Measurements from ENCODE around the gene ELL2.
"Not testable (repeated sequence)": the region's sequence is repeated elsewhere in the genome, so short reads cannot be mapped to it uniquely, and the experiment has no call there.

ELL2 gene

GRCh38 chr5:95859661-95860060 is 102.0 kb downstream of the ELL2 start:
- no peak for DNase-seq (ENCODE audit: low spot score)

GRCh38 chr5:95858661-95859595 is 102.7 kb downstream of the ELL2 start:
- peak; percentile 95 for DNase-seq (ENCODE audit: low spot score)

- no peak for DNase-seq (ENCODE audit: low spot score)
These were observed 103.6 kb downstream of the ELL2 start for GRCh38 chr5:95858023-95858461.

- DNase-seq (ENCODE audit: low spot score) = no peak
These were observed 104.3 kb downstream of the ELL2 start for GRCh38 chr5:95857185-95857945.

DNA sequence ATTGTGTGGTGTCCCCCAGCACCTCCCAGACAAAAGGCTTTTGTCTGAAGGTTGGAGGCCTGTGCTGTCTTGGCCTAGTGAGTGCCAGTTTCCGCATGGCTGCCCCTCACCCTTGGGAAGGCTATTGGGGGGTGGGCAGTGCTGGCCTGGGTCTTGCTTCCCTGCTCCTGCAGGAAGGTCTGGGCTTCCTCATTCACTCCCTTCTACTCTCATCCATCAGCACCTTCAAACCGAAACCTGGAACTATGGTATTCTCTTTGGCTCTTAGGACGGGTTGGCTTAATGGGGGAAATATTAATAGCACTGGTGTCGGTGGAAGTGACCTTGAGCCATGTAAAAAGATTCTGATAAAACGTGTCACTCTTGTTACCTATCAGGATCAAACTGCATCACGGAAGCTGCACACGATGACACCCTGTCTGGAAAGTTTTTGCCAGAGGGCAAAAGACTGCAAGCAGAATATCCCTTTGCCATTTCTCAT is 105.1 kb downstream of the ELL2 start:
- DNase-seq (ENCODE audit: low spot score) = no peak

DNA sequence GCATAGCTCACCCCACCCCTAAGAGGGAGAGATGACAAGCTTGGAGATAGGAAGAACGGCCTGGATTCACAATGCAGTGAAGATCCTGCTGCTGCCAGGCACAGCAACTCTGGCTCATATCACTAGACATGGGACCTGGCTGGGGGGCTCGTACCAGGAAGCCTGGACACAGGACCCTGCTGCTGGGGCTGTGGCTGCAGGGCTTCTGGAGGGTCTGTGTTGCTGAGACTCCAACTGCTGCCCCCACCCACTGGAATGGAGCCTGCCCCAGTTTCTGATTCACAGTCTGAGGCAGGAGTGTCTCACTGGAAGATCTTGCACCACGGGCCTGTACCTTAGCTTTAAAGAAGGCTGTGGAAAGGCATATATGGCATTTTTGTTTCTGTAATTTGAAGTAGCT is 108.2 kb downstream of the ELL2 start:
- DNase-seq (ENCODE audit: low spot score) = no peak

- DNase-seq (ENCODE audit: low spot score) = no peak
These were observed 109.1 kb downstream of the ELL2 start for GRCh38 chr5:95852567-95852966.

- DNase-seq (ENCODE audit: low spot score) = not testable (repeated sequence)
These were observed 110.5 kb downstream of the ELL2 start for GRCh38 chr5:95851141-95851540.

GRCh38 chr5:95850391-95850894 is 111.2 kb downstream of the ELL2 start:
- DNase-seq (ENCODE audit: low spot score) = no peak

GRCh38 chr5:95848701-95849100 is 113.0 kb downstream of the ELL2 start:
- DNase-seq (ENCODE audit: low spot score) = no peak

GRCh38 chr5:95847261-95847592 is 114.4 kb downstream of the ELL2 start:
- DNase-seq (ENCODE audit: low spot score) = no peak

- DNase-seq (ENCODE audit: low spot score) = no peak
These were observed 114.9 kb downstream of the ELL2 start for GRCh38 chr5:95846554-95847260.

GRCh38 chr5:95845391-95845790 is 116.3 kb downstream of the ELL2 start:
- DNase-seq (ENCODE audit: low spot score) = no peak

GRCh38 chr5:95843733-95844223 is 117.9 kb downstream of the ELL2 start:
- no peak for DNase-seq (ENCODE audit: low spot score)

DNA sequence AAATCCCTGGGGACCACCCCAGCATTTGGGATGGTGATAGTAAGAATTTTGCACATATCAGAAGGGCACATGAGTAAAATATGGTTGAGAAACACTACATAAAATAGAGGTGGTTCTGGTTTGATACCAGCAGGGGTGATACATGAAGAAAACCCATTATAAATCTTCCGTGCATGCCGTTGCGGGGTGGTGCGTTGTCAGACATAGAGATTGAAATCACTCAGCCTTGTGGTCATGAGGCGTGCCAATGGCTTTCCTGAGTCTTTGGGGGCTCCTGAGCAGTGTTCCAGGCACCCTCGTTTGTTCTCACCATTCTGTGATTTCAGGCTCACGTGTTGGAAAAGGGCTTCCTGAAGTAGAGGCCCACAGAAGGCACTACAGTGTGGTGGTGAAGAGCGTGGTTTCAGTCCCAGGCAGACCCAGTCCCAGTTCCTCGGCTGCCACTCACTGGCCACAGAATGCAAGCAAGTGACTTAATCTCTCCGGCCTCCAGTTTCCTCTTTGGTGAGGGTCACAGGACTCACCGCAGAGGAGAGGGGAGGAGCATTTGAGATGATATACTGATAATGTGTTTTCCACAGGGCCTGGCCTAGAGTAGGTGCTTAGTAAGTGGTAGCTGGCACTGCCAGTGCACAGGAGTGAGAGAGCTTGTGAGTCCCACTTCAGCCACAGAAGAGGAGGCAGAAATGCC is 118.7 kb downstream of the ELL2 start:
- peak; percentile 59 for DNase-seq (ENCODE audit: low spot score)

GRCh38 chr5:95841914-95842812 is 119.5 kb downstream of the ELL2 start:
- peak; percentile 9 for DNase-seq (ENCODE audit: low spot score)

DNA sequence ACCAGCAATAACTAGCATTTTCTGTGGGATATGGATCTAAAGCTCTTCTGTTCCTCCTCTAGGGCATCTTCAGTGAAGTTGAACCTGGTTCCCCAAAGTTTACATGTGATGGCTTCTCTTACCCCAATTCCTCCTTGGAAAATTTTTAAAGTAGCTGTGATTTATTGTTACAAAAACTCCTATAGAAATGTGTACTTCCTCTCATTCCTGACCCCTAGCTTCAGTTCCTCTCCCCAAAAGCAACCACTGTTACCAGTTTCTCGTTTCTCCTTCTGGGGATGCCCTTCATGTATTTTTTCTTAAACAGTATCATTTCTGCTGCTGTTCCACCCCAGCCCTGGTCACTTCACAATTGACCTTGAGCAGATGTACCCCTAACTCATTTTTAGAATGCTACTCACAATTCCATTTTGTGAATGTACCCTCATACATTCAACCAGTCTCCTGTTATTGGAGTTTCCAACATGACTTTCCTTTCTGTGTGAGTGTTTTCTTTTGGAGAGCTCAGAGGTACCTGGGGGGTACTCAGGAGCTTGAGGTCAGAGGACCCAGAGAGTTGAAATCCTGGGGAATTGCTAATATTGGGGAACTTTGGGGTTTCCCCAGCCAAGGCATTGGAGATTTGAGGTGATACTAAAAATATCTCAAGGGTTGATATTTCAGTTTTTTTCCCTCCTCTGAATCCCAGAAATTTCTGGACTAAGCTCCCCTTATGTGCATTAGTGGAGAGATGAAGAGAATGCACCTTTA is 120.5 kb downstream of the ELL2 start:
- no peak for DNase-seq (ENCODE audit: low spot score)

DNA sequence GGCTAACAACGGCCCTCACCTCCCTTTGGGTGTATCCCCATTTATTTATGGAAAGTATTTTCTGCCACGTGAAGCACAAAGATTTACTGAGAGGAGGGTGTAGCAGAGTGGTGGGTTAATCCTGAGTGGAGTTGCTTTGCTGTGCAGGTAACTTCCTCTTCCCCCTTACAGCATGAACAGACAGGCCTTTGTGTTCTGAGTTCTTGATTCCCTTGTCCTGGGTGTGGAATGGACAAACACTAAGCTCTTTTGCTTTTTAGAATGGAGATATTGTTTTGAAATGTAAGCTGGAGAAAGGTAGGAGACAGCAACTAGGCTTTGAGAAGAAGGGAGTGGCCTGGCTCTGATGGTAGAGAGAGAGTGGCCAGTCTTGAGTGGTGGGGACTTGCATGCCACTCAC is 122.0 kb downstream of the ELL2 start:
- DNase-seq (ENCODE audit: low spot score) = no peak

GRCh38 chr5:95838556-95838955 is 123.1 kb downstream of the ELL2 start:
- peak; percentile 4 for DNase-seq (ENCODE audit: low spot score)

Measured in left forelimb (tissue), 1 donor.